GM21423 (cell line): ENCODE results near the gene ZSCAN12.

ENCODE experiments used
- ATAC-seq: cut with Tn5 transposase; IDR thresholded peaks from one replicate; pipeline ENCODE4 v1.9.1; 2021; ENCODE audit warnings: mild to moderate bottlenecking, moderate library complexity; ENCODE audit not compliant: unreplicated experiment

The ZSCAN12 gene

GRCh38 chr6:28354688-28355554, 44.6 kb downstream of the ZSCAN12 start:
- ATAC-seq: no peak

GRCh38 chr6:28353981-28354676, 45.4 kb downstream of the ZSCAN12 start:
- no peak for ATAC-seq

- ATAC-seq: no peak
Measured at GRCh38 chr6:28353356-28353755, 46.2 kb downstream of the ZSCAN12 start.

GRCh38 chr6:28351493-28351925, 48.0 kb downstream of the ZSCAN12 start:
- no peak for ATAC-seq

GRCh38 chr6:28351087-28351486, 48.5 kb downstream of the ZSCAN12 start:
- no peak for ATAC-seq

- peak; percentile 97 for ATAC-seq
Measured at GRCh38 chr6:28349892-28350737, 49.4 kb downstream of the ZSCAN12 start, which contains the start of gene ZKSCAN3. TSS of gene ZKSCAN3 (plus strand) at chr6:28349947. CDS start at chr6:28359587, 9,640 bp downstream.

- ATAC-seq: peak; percentile 17
Measured at GRCh38 chr6:28349344-28349891, 50.1 kb downstream of the ZSCAN12 start.

GRCh38 chr6:28347119-28347518, 52.4 kb downstream of the ZSCAN12 start:
- no peak for ATAC-seq

- ATAC-seq: no peak
Measured at GRCh38 chr6:28345201-28345600, 54.3 kb downstream of the ZSCAN12 start.

GRCh38 chr6:28343898-28344677, 55.5 kb downstream of the ZSCAN12 start:
- no peak for ATAC-seq

GRCh38 chr6:28340310-28341095, 59.0 kb downstream of the ZSCAN12 start:
- no peak for ATAC-seq

- no peak for ATAC-seq
Measured at GRCh38 chr6:28337121-28337520, 62.4 kb downstream of the ZSCAN12 start.

- ATAC-seq: peak; percentile 36
Measured at GRCh38 chr6:28336284-28337120, 63.0 kb downstream of the ZSCAN12 start.

GRCh38 chr6:28335564-28336283, 63.8 kb downstream of the ZSCAN12 start, which contains the start of gene ZSCAN31:
TSS of gene ZSCAN31 (minus strand) at chr6:28336148. CDS start at chr6:28329683, 6,465 bp downstream.
- ATAC-seq: peak; percentile 84

- no peak for ATAC-seq
Measured at GRCh38 chr6:28335040-28335563, 64.4 kb downstream of the ZSCAN12 start.

- ATAC-seq: no peak
Measured at GRCh38 chr6:28334286-28335039, 65.1 kb downstream of the ZSCAN12 start.
